Transverse colon (tissue), 4 donors: ENCODE data around the gene RNASE1.

Experiments used
- EP300 ChIP-seq: sonication (generic); formaldehyde crosslinking; IDR thresholded peaks from one replicate; pipeline ENCODE4 v1.6.1; 2017; ENCODE audit warnings: antibody characterized with exemption, low read depth
- POLR2A ChIP-seq: fragments of 450-650 bp; IDR thresholded peaks from one replicate; pipeline ENCODE4 v1.6.1; 2016; ENCODE audit warnings: antibody characterized with exemption, mild to moderate bottlenecking, moderate library complexity
- POLR2AphosphoS5 ChIP-seq, 3 donors: sonication (generic); formaldehyde crosslinking; IDR thresholded peaks; one replicate each; pipeline ENCODE4 v1.6.1; 2016; ENCODE audit warnings: antibody characterized with exemption in 3 of 3
- TF ChIP-seq, protein P1 (sequence below), 5 experiments: fragments of 200-600 bp in 3 of 5; fragments of 450-650 bp in 2 of 5; sonication (generic) in 3 of 5; IDR thresholded peaks; 1 replicate in 2 of 5; 2 replicates in 3 of 5; pipeline ENCODE4 v1.5.1; 2016 to 2017; ENCODE audit warnings: antibody characterized with exemption in 5 of 5, inconsistent platforms in 3 of 5, mild to moderate bottlenecking in 2 of 5, moderate library complexity in 1 of 5

- TF ChIP-seq POLR2AphosphoS5 (IDR thresholded peaks at IDR 0.05), result no peak
- no peak for TF ChIP-seq POLR2A
- TF ChIP-seq, protein P1, sequence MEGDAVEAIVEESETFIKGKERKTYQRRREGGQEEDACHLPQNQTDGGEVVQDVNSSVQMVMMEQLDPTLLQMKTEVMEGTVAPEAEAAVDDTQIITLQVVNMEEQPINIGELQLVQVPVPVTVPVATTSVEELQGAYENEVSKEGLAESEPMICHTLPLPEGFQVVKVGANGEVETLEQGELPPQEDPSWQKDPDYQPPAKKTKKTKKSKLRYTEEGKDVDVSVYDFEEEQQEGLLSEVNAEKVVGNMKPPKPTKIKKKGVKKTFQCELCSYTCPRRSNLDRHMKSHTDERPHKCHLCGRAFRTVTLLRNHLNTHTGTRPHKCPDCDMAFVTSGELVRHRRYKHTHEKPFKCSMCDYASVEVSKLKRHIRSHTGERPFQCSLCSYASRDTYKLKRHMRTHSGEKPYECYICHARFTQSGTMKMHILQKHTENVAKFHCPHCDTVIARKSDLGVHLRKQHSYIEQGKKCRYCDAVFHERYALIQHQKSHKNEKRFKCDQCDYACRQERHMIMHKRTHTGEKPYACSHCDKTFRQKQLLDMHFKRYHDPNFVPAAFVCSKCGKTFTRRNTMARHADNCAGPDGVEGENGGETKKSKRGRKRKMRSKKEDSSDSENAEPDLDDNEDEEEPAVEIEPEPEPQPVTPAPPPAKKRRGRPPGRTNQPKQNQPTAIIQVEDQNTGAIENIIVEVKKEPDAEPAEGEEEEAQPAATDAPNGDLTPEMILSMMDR (IDR thresholded peaks at IDR 0.05), result no peak
- no peak for TF ChIP-seq EP300
Observed at GRCh38 chr14:20811986-20812975, 9.6 kb upstream of the RNASE1 start.
